T-cell (primary cell): ENCODE measurements around the gene TMSB15C. TPM values are rescaled to one million over a fixed set of nuclear protein-coding genes. Genes with fewer than 3 reads are reported as not detected.
A peak's percentile ranks its signal among the peaks of the same experiment; 100 is the strongest.
"Not testable (repeated sequence)": the region's sequence is repeated elsewhere in the genome, so short reads cannot be mapped to it uniquely, and the experiment has no call there.

ENCODE experiments used
- ATAC-seq, 4 experiments: fragments of 200-7000 bp in 3 of 4; fragments of 150-1000 bp in 1 of 4; cut with Tn5 transposase; replicated peaks in 1 of 4; 1 replicate in 3 of 4; 2 replicates in 1 of 4; pipeline ENCODE4 v1.10.0; 2021; ENCODE audit warnings: moderate library complexity in 3 of 4, mild to moderate bottlenecking in 2 of 4, moderate number of reproducible peaks in 1 of 4
- CTCF ChIA-PET, 2 donors: fragments of 300-600 bp; sonication (Branson Sonifier 250); formaldehyde crosslinking; loops; one replicate each; lab custom pipeline; 2022; ENCODE audit warnings: antibody characterized with exemption in 2 of 2; lab: Charles Lee
- POLR2A ChIA-PET, 2 donors: fragments of 300-600 bp; sonication (Branson Sonifier 250); formaldehyde crosslinking; loops; one replicate each; lab custom pipeline; 2022; ENCODE audit warnings: antibody characterized with exemption in 2 of 2; lab: Charles Lee
- DNase-seq, 35 experiments: peaks; one replicate each; pipeline versions ENCODE4 v3.0.0 to v3.0.0-alpha.2; 2013 to 2023
- H3K27ac ChIP-seq: one replicate; pipeline ENCODE4 v1.5.1; 2013; ENCODE audit warnings: low read length
- H3K27me3 ChIP-seq, 2 experiments: replicated peaks in 1 of 2; 1 replicate in 1 of 2; 2 replicates in 1 of 2; pipeline versions ENCODE4 v1.6.1 to v1.7.0; 2013; ENCODE audit warnings: low read length in 1 of 2, mixed read lengths in 1 of 2; ENCODE audit not compliant: control insufficient read depth in 2 of 2, insufficient read depth in 2 of 2; ENCODE audit errors: extremely low read depth in 1 of 2
- H3K36me3 ChIP-seq, 2 donors: 1 replicate in 1 of 2; 2 replicates in 1 of 2; pipeline versions ENCODE4 v1.6.1 to v1.7.0; 2013; ENCODE audit warnings: low read length in 1 of 2; ENCODE audit not compliant: control insufficient read depth in 2 of 2, insufficient read depth in 1 of 2; ENCODE audit errors: extremely low read depth in 1 of 2
- H3K4me1 ChIP-seq, 2 experiments: 1 replicate in 1 of 2; 2 replicates in 1 of 2; pipeline versions ENCODE4 v1.6.1 to v1.7.0; 2013; ENCODE audit warnings: low read length in 2 of 2, mixed read lengths in 1 of 2; ENCODE audit not compliant: insufficient read depth in 2 of 2, control insufficient read depth in 1 of 2; ENCODE audit errors: extremely low read depth in 1 of 2
- H3K4me3 ChIP-seq, 2 donors: 1 replicate in 1 of 2; 2 replicates in 1 of 2; pipeline versions ENCODE4 v1.5.1 to v1.7.0; 2013; ENCODE audit warnings: mild to moderate bottlenecking in 2 of 2, low read length in 1 of 2, moderate library complexity in 1 of 2; ENCODE audit not compliant: control insufficient read depth in 1 of 2; ENCODE audit errors: extremely low read depth in 1 of 2
- H3K9me3 ChIP-seq: 2 replicates; pipeline ENCODE4 v1.7.0; 2013
- H3K27ac Mint-ChIP-seq, 2 donors: one replicate each; pipeline ENCODE4 v1.8.0; 2020 to 2021; ENCODE audit warnings: mild to moderate bottlenecking in 2 of 2, mixed read lengths in 2 of 2
- H3K27me3 Mint-ChIP-seq, 2 donors: one replicate each; pipeline ENCODE4 v1.8.0; 2021 to 2022; ENCODE audit warnings: mixed read lengths in 2 of 2
- H3K36me3 Mint-ChIP-seq: one replicate; pipeline ENCODE4 v1.8.0; 2021; ENCODE audit warnings: mixed read lengths
- H3K4me1 Mint-ChIP-seq, 3 donors: one replicate each; pipeline ENCODE4 v1.8.0; 2020 to 2022; ENCODE audit warnings: mixed read lengths in 3 of 3, mild to moderate bottlenecking in 1 of 3
- H3K4me3 Mint-ChIP-seq, 3 donors: one replicate each; pipeline ENCODE4 v1.8.0; 2020 to 2022; ENCODE audit warnings: mild to moderate bottlenecking in 3 of 3, mixed read lengths in 3 of 3, moderate library complexity in 3 of 3
- H3K9me3 Mint-ChIP-seq, 3 donors: one replicate each; pipeline ENCODE4 v1.8.0; 2020 to 2022; ENCODE audit warnings: mixed read lengths in 3 of 3
- WGBS: methylation state at CpG from one replicate; pipeline ENCODE4 v1.1.5; 2013; ENCODE audit warnings: missing lambda C conversion rate; ENCODE audit not compliant: insufficient coverage; 5-methylcytosine and 5-hydroxymethylcytosine counted together
- total RNA-seq, 35 experiments: library from RNA in 6 of 35; stranded (reverse) in 6 of 35; fragments of 120-200 nt in 1 of 35; gene quantifications; one replicate each; pipeline versions ENCODE4 v1.2.1 to v1.2.4 and lab custom pipeline; 2013 to 2026

Gene TMSB15C
- total RNA-seq, 5 donors from 2014 or later (not counting 1 experiment from before 2014, with no cell fraction given): 2.1 to 3.5 (median 2.7) TPM

GRCh38 chrX:104098151-104098808 is 22.2 kb upstream of the TMSB15C start:
- Mint-ChIP-seq H3K4me3 (no peak overlapping the region), H3K27me3 (peaks cover 0 to 34% of the 10 kb centered on the region in 2 donors), H3K4me1 (peaks cover 0 to 5% (median 3%) of the 10 kb centered on the region in 3 donors), H3K36me3 (no peaks in the 10 kb centered on the region), H3K9me3 (no peaks in the 10 kb centered on the region), H3K27ac (no peak overlapping the region)
- Histone ChIP-seq H3K4me3 (no peak overlapping the region), H3K36me3 (no peaks in the 10 kb centered on the region), H3K27me3 (peaks cover 0 to 2% of the 10 kb centered on the region in 2 experiments), H3K4me1 (no peaks in the 10 kb centered on the region), H3K9me3 (no peaks in the 10 kb centered on the region), H3K27ac (no peak overlapping the region)
- peak; percentile 51 to 74 (median 70) for ATAC-seq
- ChIA-PET CTCF (interaction anchor here (0.6 to 3.0 kb wide), 7 partner anchors 13 to 67 kb away, joined by 3 to 27 read pairs (median 6); partner anchors contain the start of gene ZCCHC18 (in 1 of the 2)), POLR2A (no interaction called here)
- DNase-seq: peak in 30 of 35 experiments; percentile 11 to 83 (median 42)
- no CpG with 5 or more reads among the region's 4 CpGs for WGBS

- no peak overlapping the region for H3K27ac Mint-ChIP-seq
- Histone ChIP-seq H3K27me3 (peaks cover 0 to 18% of the 10 kb centered on the region in 2 experiments), H3K4me3 (no peak overlapping the region), H3K36me3 (no peaks in the 10 kb centered on the region), H3K9me3 (no peaks in the 10 kb centered on the region), H3K4me1 (no peaks in the 10 kb centered on the region), H3K27ac (no peak overlapping the region)
- ChIA-PET CTCF (no interaction called here), POLR2A (no interaction called here)
- H3K4me1 Mint-ChIP-seq: no peaks in the 10 kb centered on the region
- H3K36me3 Mint-ChIP-seq: no peaks in the 10 kb centered on the region
- WGBS: no CpG with 5 or more reads among the region's 7 CpGs
- DNase-seq (no peak), ATAC-seq (no peak)
- H3K9me3 Mint-ChIP-seq: no peaks in the 10 kb centered on the region
- no peak overlapping the region for H3K4me3 Mint-ChIP-seq
- peaks cover 9 to 12% of the 10 kb centered on the region in 2 donors for H3K27me3 Mint-ChIP-seq
These were observed 9.9 kb upstream of the TMSB15C start for GRCh38 chrX:104085919-104086318.

- Mint-ChIP-seq H3K27ac (no peak overlapping the region), H3K4me3 (no peak overlapping the region), H3K9me3 (no peaks in the 10 kb centered on the region), H3K36me3 (no peaks in the 10 kb centered on the region), H3K27me3 (peaks cover 9 to 11% of the 10 kb centered on the region in 2 donors), H3K4me1 (no peaks in the 10 kb centered on the region)
- CTCF ChIA-PET: no interaction called here
- H3K4me1 ChIP-seq: no peaks in the 10 kb centered on the region
- H3K36me3 ChIP-seq: no peaks in the 10 kb centered on the region
- peaks cover 0 to 18% of the 10 kb centered on the region in 2 experiments for H3K27me3 ChIP-seq
- H3K4me3 ChIP-seq: no peak overlapping the region
- H3K27ac ChIP-seq: no peak overlapping the region
- no peak for DNase-seq
- POLR2A ChIA-PET: no interaction called here
- 73% methylated on average over 3 of the region's 7 CpGs for WGBS
- no peak for ATAC-seq
- no peaks in the 10 kb centered on the region for H3K9me3 ChIP-seq
These were observed 9.4 kb upstream of the TMSB15C start for GRCh38 chrX:104085477-104085876.

GRCh38 chrX:104084534-104085277 is 8.7 kb upstream of the TMSB15C start:
- H3K27ac Mint-ChIP-seq: no peak overlapping the region
- H3K4me3 Mint-ChIP-seq: no peak overlapping the region
- Histone ChIP-seq H3K36me3 (no peaks in the 10 kb centered on the region), H3K27me3 (peaks cover 0 to 18% of the 10 kb centered on the region in 2 experiments), H3K4me3 (no peak overlapping the region), H3K4me1 (no peaks in the 10 kb centered on the region), H3K27ac (no peak overlapping the region), H3K9me3 (no peaks in the 10 kb centered on the region)
- H3K4me1 Mint-ChIP-seq: no peaks in the 10 kb centered on the region
- H3K36me3 Mint-ChIP-seq: no peaks in the 10 kb centered on the region
- CTCF ChIA-PET: no interaction called here
- no peak for ATAC-seq
- no peaks in the 10 kb centered on the region for H3K9me3 Mint-ChIP-seq
- DNase-seq: no peak
- H3K27me3 Mint-ChIP-seq: peaks cover 9 to 11% of the 10 kb centered on the region in 2 donors
- 80% methylated on average over 1 of the region's 5 CpGs for WGBS
- POLR2A ChIA-PET: no interaction called here

GRCh38 chrX:104084063-104084462 is 8.0 kb upstream of the TMSB15C start:
- Histone ChIP-seq H3K27me3 (peaks cover 0 to 18% of the 10 kb centered on the region in 2 experiments), H3K9me3 (no peaks in the 10 kb centered on the region), H3K4me1 (no peaks in the 10 kb centered on the region), H3K36me3 (no peaks in the 10 kb centered on the region), H3K4me3 (no peak overlapping the region), H3K27ac (no peak overlapping the region)
- Mint-ChIP-seq H3K36me3 (no peaks in the 10 kb centered on the region), H3K4me1 (no peaks in the 10 kb centered on the region), H3K27ac (no peak overlapping the region), H3K9me3 (no peaks in the 10 kb centered on the region), H3K27me3 (peaks cover 9 to 11% of the 10 kb centered on the region in 2 donors), H3K4me3 (no peak overlapping the region)
- DNase-seq (no peak), ATAC-seq (no peak)
- ChIA-PET CTCF (no interaction called here), POLR2A (no interaction called here)
- WGBS: no CpG with 5 or more reads among the region's 4 CpGs

GRCh38 chrX:104077854-104078253 is 1.8 kb upstream of the TMSB15C start:
- CTCF ChIA-PET, H3K9me3 ChIP-seq, H3K9me3 Mint-ChIP-seq, DNase-seq, H3K4me1 Mint-ChIP-seq, ATAC-seq, H3K4me1 ChIP-seq, H3K27ac Mint-ChIP-seq, H3K4me3 Mint-ChIP-seq, H3K36me3 ChIP-seq, H3K27me3 Mint-ChIP-seq, POLR2A ChIA-PET, H3K36me3 Mint-ChIP-seq, H3K27me3 ChIP-seq, H3K27ac ChIP-seq, H3K4me3 ChIP-seq: not testable (repeated sequence)
- no CpG with 5 or more reads among the region's 6 CpGs for WGBS
